ENCODE results near the gene SAPCD2. TPM values are rescaled to one million over a fixed set of nuclear protein-coding genes. Genes with fewer than 3 reads are reported as not detected.

Gene SAPCD2
- total and polyA plus RNA-seq, 9 of the 15 experiments (the other 6 are each of a cell fraction or from before 2014, with no cell fraction given) = 3.4 to 91.8 (median 18.8) TPM

- H3K4me3 ChIP-seq = no peak overlapping the region
- no peak overlapping the region for H2AFZ ChIP-seq (ENCODE audit: low read depth, low read length)
- no peak overlapping the region for H3K4me2 ChIP-seq (ENCODE audit: insufficient read depth, low read length)
- ATAC-seq = no peak; the same call in 2 of the 3 replicates
- 28% methylated on average over 4 of the region's 6 CpGs for WGBS (ENCODE audit: insufficient coverage, low coverage, missing lambda C conversion rate)
- in situ Hi-C loops (cut with MboI) (no loop called here), intact Hi-C loops (cut with micrococcal nuclease) (no loop called here)
- no peaks in the 10 kb centered on the region for H3K79me2 ChIP-seq (ENCODE audit: control insufficient read depth, insufficient read depth, low read length)
- no peak for DNase-seq (ENCODE audit: extremely low read depth in 1 of 4, low spot score in 3 of 4)
- H3K9ac ChIP-seq (ENCODE audit: insufficient read depth in 1 of 2, low read depth in 2 of 2, low read length in 2 of 2) = no peak overlapping the region; a peak in 1 of 4 replicates
- ChIA-PET POLR2A (no interaction called here), CTCF (ENCODE audit: low intra/inter-chr PET ratio) (no interaction called here)
- no peak overlapping the region for H3K27ac ChIP-seq (ENCODE audit: extremely low read depth, low read depth, low read length)
- FAIRE-seq = no peak
- H3K9me3 ChIP-seq (replicated peaks; ENCODE audit: control insufficient read depth, insufficient read depth, low read depth, low read length) = no peaks in the 10 kb centered on the region
- TF ChIP-seq TAL1 (IDR thresholded peaks at IDR 0.05) (no peak), IRF1 (CRISPR knock-in tag; IDR thresholded peaks at IDR 0.05; ENCODE audit: borderline replicate concordance) (no peak), CEBPZ (IDR thresholded peaks at IDR 0.05; ENCODE audit: borderline replicate concordance, low read depth, low read length) (no peak), MLX (CRISPR knock-in tag; conservative IDR thresholded peaks at IDR 0.05) (no peak), USF2 (CRISPR knock-in tag; IDR thresholded peaks at IDR 0.05) (no peak), ZNF57 (CRISPR knock-in tag; IDR thresholded peaks at IDR 0.05) (no peak), CREB5 (CRISPR knock-in tag; IDR thresholded peaks at IDR 0.05) (no peak), ESRRA (IDR thresholded peaks at IDR 0.05; ENCODE audit: borderline replicate concordance, low read depth) (no peak), TFAM (CRISPR knock-in tag; conservative IDR thresholded peaks at IDR 0.05) (no peak), ZBTB1 (CRISPR knock-in tag; IDR thresholded peaks at IDR 0.05; ENCODE audit: borderline replicate concordance, low read depth) (no peak), WHSC1 (IDR thresholded peaks at IDR 0.05; ENCODE audit: low read length) (no peak)
- H3K9me1 ChIP-seq (ENCODE audit: control insufficient read depth, insufficient read depth, low read length) = no peaks in the 10 kb centered on the region
- 0 out of 2 replicates have a peak, but pooled peaks cover 5% of the 10 kb centered on the region for H4K20me1 ChIP-seq (replicated peaks; ENCODE audit: control insufficient read depth, insufficient read depth, low read length)
- no TSS peak for BruUV-seq (replicated peaks)
- no peaks in the 10 kb centered on the region for H3K27me3 ChIP-seq (ENCODE audit: control insufficient read depth in 2 of 2, insufficient read depth in 2 of 2, low read length in 2 of 2)
- H3K36me3 ChIP-seq (ENCODE audit: control insufficient read depth, insufficient read depth, low read length) = no peaks in the 10 kb centered on the region
- peaks cover 4 to 87% of the 10 kb centered on the region in 2 experiments; a peak in 4 of 5 replicates for H3K4me1 ChIP-seq (replicated peaks in 1 of 2; ENCODE audit: control insufficient read depth in 2 of 2, insufficient read depth in 2 of 2, low read length in 2 of 2)
Observed at GRCh38 chr9:137021568-137021978, 48.8 kb downstream of the SAPCD2 start.

Measured in K562 (cell line).